HG02588 (cell line): Measurements from ENCODE around the gene TMEM170A.
"Not testable (repeated sequence)": the region's sequence is repeated elsewhere in the genome, so short reads cannot be mapped to it uniquely, and the experiment has no call there.

ENCODE experiments used
- ATAC-seq: cut with Tn5 transposase; IDR thresholded peaks from one replicate; pipeline ENCODE4 v1.9.1; 2021; ENCODE audit warnings: mild to moderate bottlenecking, moderate library complexity; ENCODE audit not compliant: unreplicated experiment

TMEM170A gene, protein sequence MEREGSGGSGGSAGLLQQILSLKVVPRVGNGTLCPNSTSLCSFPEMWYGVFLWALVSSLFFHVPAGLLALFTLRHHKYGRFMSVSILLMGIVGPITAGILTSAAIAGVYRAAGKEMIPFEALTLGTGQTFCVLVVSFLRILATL

DNA sequence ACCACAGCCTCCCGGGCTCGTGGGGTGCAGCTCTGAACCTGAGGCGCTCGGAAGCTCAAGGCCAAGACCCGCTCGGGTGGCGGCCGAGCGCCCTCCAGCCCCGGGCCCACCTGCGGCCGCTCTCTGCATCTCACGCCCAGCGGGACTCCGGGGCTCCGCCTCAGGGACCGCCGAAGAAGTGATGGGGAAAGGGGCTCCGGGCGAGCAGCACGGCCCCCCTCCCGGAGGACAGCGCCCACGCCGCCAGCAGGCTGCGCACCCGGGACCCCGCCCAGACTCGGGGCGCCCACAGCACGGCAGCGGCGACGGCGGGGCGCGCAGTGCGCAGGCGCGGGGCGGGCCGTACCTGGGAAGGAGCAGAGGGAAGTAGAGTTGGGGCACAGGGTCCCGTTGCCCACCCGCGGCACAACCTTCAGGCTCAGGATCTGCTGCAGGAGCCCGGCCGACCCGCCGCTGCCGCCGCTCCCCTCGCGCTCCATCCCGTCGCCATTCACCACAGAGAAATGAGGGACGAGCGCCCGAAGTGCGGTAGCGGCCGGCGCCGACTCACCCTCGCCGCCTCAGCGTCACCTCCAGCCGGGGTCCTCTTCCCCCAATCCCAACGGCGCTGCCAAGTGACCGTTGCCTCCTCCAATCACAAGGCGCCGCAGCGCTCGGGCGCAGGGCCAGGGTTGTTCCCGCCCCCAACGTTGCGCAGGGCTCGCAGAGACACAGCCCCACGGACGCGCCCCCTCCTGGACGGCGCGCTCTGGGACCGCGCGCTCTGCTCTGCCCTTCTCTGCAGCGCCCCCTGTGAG lies at the start of gene TMEM170A:
TSS of gene TMEM170A (minus strand) at position 568 of the 797 bp plus-strand sequence. CDS start at position 479, 89 bp downstream.
- ATAC-seq = peak; percentile 91

DNA sequence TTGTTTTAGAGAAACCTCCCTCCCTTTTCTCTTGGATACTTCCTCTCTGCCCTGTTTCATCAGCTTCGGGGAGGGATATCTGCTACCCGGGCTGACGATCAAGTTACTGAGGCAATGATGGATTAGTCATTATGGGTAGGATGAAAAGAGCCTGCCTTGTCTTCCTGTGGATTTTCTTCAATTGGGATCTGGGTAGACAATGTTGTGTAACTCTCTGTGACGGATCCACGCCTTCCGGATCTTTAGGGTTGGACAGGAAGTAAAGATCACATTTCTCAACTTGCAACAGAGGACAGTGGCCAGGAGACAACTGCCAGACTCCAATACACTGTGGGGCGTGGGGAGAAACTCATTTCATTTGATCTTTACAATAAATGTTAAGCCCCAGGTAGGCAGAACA lies 42.1 kb upstream of the TMEM170A start:
- no peak for ATAC-seq

DNA sequence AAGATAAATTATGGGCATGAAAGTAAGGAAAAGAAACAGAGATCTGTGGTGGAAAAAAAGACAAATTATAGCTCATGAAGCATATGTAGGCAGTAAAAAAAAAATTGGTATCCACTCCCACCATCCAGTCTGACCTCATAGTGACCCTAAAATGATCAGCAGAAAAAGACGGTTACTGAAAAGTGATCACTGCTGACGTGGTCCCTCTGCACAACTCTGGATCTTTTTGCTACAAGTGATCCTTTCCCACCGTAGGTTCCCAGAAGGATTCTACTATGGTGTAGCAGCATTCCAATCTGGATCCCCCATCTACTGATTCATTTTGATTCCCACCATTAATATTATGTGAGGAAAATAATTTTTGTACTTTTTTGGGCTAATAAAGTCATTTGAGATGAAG lies 41.6 kb upstream of the TMEM170A start:
- no peak for ATAC-seq

DNA sequence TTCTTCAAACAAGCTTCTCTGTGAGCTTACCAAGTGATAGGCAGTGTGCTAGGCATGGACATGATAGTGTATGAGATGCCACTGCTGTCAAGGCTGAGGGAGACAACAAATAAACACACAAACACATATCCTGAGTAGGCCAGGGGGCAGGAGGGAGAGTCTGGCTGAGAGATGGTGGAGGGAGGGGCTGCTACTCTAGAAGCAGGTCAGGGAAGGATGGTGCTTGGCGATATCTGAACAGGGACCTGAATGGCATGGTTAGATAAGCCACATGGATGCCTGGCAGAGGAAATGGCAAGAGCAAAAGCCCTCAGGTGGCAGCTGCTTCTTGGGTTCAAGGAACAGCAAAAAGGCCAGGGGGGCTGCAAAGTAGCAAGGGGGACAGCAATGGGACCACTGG lies 39.3 kb upstream of the TMEM170A start:
- ATAC-seq = no peak

DNA sequence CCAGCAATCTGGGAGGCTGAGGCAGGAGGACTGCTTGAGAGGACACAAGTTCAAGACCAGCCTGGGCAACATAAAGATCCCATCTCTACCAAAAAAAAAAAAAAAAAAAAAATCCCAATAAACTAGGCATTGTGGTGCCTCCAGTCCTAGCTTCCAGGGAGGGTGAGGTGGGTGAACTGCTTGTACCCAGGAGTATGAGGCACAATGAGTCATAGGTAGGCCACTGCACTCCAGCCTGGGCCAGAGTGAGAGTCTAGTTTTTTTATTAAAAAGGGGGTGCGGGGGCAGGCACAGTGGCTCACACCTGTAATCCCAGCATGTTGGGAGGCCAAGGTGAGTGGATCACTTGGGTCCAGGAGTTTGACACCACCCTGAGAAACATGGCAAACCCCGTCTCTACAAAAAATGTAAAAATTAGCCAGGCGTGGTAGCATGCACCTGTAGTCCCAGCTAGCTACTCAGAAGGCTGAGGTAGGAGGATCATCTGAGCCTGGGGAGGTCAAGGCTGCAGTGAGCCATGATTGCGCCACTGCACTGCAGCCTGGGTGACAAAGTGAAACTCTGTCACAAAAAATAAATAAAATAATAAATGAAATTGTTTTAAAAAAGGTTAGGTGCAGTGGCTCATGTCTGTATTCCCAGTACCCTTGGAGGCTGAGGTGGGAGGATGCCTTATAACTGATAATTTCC lies 38.6 kb upstream of the TMEM170A start:
- no peak for ATAC-seq

DNA sequence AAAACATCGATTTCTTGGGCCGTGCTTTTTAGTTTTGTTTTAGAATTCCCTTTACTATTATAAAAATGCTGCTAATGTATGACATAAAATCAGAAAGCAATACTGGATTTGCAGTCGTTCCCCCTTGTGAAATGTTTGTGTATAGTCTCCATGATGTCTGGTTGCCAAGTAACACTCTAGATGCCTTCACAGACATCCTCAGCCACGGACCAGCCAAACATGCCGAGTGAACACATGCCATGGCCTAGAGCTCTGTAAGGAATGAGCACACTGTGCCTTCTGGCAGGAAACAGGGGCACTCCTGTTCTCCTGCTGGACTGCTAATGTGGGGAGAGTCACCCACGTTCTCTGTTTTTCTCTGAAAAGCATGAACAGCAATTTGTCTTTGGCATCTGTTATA lies 37.3 kb upstream of the TMEM170A start:
- ATAC-seq = not testable (repeated sequence)

DNA sequence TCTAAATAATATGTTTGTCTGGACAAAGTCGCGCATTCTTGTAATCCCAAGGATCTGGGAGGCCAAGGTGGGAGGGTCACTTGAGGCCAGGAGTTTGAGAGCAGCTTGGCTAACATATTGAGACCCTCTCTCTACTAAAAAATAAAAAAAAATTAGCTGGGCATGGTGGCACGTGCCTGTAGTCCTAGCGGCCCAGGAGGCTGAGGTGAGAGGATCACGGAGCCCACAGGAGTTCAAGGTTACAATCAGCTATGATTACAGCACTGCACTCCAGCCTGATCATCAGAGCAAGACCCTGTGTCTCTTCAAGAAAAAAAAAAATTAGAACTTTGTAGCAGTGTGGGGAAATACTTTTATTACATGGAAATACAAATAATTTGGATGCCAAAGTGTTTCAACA lies 36.9 kb upstream of the TMEM170A start:
- no peak for ATAC-seq

DNA sequence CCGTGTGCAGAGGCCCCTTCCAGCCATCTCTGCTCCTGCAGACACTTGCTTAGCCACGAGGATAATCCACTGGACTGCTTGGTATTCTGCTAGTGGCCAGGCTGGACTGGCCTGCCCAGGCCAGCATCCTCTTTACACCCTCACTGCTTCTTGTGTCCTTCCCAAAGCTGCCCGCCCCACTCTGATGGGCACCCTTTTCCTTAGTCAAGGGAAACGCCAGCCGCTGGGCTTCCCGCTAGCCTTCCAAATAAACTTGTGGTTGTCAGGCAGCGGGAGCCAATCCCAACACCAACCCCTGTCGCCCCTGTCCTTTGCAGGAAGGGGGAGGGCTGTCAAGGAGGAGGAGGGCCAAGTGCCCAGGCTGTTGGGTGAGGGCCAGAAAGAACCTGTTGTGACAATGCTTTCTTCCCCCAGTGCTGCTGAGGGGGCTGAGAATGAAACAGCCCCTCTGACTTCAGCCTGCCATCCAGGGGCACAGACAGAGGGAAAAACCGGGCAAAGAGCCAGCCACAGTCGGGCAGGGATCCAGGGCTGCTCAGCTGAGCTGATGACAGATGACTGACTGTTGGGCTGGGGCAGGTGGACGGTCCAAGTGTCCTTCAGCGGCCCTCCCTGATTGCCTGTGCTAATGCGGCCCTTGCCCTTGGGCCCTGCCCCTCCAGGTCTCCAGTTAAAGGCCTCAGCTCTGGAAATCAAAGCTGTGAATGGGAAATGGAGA lies 34.3 kb upstream of the TMEM170A start:
- not testable (repeated sequence) for ATAC-seq

DNA sequence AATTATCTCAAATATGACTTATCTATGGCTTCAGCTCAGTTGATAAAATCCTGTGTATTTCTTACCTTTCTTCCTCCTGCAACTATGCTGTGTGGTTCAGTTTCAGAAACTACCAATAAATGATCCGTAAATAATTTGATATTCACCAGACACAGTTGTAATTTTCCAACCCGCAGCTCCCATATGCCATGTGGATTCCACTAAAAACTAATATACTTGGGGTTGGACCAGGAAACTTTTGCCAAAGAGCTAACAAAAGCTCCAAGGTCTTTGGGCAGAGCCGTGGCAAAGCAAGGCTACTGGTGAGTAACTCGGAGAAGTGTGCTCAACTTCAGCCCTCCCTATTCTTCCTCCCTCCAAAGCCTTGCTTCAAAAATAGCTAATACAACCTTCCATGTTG lies 33.1 kb upstream of the TMEM170A start:
- no peak for ATAC-seq

DNA sequence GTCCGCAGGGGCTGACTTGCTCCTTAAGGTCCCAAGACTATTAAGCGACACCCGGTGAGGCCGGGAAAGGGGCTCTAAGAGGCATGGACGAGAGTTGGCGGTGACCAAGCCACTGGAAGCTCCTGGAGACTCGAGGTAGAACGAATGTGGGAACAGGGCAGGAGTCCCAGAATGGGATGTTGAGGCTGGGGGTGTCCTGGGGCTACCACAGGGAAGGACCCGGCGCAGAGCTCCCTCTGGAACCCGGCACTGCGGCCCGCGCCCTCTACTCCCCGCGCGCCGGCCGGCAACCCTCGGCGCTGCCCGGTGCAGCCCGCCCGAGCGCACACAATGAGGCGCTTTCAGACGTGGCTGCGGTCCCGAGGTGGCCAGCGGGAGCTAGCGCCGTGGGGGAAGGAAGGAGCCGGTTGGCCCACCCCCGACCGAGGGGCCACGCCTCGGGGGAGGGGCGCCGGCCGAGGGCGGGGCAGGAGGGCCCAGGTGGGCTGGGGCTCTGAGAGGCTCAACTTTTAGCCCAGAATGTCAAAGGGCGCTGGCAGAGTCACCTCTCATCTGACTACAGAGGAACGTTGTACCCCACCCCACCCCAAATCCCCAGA lies 30.7 kb upstream of the TMEM170A start, which contains the start of gene CHST6:
TSS of gene CHST6 (minus strand) at position 366 of the 599 bp plus-strand sequence. CDS start 15,613 bp downstream, outside the sequence.
- ATAC-seq = peak; percentile 56

DNA sequence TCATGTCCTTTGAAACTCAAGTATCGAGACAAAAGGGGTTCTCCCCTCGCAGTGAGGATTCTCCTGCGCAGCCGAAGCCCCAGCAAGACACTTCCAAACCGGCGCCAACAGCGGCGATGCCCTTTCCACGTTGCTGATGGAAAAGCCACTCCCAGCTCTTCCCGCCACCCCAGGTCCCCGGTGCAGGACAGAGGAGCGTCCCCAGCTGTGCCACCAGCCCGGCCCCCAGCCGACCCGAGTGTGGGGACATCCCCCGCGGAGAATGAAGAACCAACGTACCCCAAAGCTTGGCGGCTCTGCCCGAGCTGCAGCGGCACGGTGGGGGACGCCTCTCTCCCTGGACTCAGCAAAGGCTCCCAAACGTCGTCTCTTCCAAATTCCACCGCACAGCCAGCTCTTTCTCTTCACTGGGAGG lies 30.2 kb upstream of the TMEM170A start:
- ATAC-seq = no peak

DNA sequence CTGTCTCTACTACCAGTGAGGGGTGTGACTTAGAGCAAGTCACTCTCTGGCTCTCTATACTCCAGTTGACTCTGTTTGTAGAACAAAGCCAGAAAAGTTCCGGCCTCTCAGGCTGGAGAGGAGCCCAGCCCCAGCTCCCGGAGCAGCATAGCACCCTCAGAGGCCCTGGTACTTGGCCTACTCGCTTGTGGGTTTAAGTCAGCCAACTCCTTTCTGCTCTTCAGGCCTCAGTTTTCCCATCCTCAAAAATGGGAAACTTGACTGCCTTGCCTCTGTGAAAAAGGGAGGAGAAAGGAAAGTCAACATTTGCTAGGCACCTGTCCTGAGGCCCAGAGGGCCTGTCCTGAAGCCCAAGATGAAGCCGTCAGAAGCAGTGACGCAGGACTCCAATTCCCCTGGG lies 29.7 kb upstream of the TMEM170A start:
- no peak for ATAC-seq

DNA sequence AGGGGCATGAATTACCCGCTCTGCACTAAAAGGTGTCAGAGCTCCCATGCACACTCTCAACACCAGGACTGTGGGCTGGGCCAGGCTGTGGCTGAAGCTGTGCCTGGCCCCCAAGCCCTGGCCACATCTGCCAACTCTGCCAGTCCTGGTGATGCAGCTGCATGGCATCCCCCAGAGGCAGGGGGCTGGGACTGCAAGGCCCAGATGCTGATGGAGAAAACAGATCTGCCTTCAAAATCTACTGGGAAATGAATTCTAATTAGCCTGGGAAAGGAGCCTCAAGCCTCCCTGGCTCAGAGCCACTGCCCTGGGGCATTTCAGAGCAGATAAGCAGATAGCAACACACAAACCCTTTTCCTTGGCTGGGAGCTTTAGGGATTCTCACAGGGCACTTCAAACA lies 27.4 kb upstream of the TMEM170A start:
- ATAC-seq = no peak

DNA sequence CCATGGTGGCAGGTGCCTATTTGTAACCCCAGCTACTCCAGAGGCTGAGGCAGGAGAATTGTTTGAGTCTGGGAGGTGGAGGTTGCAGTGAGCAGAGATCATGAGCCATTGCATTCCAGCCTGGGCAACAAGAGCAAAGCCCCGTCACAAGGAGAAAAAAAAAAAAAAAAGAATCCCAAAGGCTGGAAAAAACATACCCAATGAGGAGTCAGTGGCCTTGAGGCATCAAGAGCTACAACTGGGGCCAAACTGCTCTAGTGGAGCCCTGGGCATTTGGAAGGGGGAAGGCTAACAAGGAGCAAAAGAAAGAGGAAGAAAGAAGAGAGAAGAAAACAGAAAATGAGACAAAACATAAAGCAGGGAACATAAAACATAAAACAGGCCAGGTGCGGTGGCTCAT lies 23.8 kb upstream of the TMEM170A start:
- no peak for ATAC-seq

DNA sequence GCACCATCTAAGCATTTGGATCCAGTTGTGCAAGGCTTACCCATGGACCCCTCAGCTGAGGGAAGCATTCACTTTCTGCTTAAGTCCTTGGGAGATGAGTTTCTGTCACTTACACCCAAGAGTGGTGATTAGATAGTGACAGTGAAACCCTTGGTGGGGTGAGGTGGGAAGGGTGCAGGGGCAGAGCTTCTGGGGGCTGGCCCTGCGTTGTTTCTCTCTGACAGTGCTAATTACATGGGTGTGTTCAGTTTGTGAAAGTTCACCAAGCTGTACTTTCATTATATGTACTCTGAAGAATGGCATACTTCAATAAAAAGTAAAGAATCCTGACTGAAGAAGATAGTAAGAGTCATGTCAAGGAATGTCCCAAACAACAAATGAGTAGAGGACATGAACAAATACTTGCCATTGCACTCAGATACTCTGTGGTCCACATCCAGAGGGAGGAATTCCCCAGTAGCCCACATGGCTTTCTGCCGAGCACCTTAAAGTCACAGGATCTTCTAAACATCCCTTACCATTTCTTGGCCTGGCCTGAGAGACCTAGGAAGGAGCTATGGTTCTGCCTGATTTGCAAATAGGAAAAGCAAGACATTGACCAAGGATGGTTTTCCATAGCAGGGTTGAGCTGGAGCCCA lies 22.3 kb upstream of the TMEM170A start:
- peak; percentile 65 for ATAC-seq

DNA sequence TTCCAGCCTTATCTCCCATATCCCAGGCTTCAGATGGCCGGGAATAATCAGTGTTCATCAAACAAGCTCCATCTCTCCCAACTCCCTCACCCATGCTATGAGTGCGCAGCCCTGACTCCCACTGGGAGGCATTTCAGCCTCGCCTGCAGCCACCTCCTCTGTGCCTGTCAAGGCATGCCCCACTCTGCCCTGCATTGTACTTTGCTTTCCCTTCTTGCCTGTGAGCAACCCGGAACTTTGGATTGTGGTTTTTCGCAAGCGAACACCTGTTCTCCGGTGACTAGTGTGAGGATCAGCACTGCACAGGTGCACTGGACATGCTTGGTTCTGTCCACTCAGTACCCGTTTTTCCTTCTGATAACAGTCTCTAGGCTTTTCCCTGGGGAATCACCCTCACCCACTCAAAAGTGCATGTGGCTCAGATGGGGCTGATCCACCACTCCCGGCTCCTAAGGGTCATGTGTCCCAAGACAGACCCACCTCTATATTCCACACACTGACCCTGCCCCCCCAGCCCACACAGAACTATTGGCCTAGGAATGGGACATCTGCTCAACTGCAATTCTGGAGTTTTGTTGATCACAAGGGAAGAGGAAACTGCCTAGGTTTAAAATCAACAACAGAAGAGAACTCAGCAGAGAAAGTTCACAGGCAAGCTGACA lies 21.7 kb upstream of the TMEM170A start:
- ATAC-seq = no peak

DNA sequence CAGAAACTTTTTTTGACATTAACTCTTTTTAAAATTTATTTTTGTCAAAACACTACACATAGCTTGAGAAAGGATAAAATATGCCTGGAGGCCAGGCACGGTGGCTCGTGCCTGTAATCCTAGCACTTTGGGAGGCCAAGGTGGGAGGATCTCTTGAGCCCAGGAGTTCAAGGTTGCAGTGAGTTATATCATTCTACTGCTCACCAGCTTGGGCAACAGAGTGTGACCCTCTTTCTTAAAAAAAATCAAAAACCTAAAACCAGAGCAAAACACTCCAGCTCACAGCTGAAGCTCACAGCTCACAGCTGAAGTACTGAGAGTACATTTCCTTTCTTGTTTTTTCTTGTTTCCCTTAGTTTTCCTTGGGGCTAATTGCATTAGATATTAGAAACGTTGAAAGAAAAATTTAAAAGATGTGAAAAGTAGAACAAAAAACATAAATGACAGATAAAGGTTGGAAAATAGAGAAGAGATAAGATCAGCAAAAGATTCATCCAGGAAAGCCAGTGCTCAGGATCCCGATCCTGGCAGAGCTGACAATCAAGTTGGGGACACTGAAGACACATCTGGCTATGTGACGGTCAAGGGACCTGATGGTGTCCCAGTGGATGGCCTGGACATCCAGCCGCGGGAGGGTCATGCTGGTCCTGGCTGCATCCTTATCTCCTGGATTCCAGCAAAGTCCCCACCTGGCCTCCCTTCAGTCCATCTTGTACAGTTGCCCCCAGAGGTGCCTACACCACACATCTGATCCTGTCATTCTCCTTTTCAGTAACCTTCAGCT lies 20.9 kb upstream of the TMEM170A start:
- no peak for ATAC-seq

DNA sequence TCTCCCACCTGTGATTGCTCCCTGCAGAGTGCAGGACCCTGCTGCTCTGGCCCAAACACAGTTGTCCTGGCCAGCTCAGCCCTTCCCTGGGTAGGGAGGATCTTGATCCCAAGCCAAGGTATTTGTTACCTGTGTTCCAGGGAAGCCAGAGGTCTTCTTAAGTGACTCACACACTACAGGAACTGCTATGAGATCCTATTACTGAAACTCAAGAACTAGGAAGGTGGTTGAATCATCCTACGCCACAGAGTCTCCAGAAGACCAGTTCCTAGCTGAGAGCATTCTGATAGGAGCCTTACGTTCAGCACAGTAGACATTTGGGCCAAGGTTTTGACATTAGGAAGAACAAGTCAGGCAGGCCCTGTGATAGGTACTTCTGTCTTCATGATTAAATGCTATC lies 18.7 kb upstream of the TMEM170A start:
- no peak for ATAC-seq
